H1 (cell line): Measurements from ENCODE around the gene MTX1. TPM values are rescaled to one million over a fixed set of nuclear protein-coding genes. Genes with fewer than 3 reads are reported as not detected.

Experiments used
- ATF2 ChIP-seq: IDR thresholded peaks from 2 replicates; pipeline ENCODE4 v1.6.1; 2012; ENCODE audit warnings: low read length, inconsistent platforms
- BACH1 ChIP-seq: IDR thresholded peaks from 2 replicates; pipeline ENCODE4 v1.6.1; 2012; ENCODE audit warnings: low read length, improper control_type of control experiment
- BRCA1 ChIP-seq: IDR thresholded peaks from 2 replicates; pipeline ENCODE4 v1.6.1; 2012; ENCODE audit warnings: low read depth, low read length, improper control_type of control experiment
- CHD2 ChIP-seq: IDR thresholded peaks from 2 replicates; pipeline ENCODE4 v1.6.1; 2012; ENCODE audit warnings: low read length, improper control_type of control experiment
- CTCF ChIP-seq, 3 experiments: IDR thresholded peaks; 1 replicate in 2 of 3; 2 replicates in 1 of 3; pipeline versions ENCODE4 v1.5.1 to v1.6.1; 2011; ENCODE audit warnings: low read length in 3 of 3, mild to moderate bottlenecking in 3 of 3, inconsistent platforms in 2 of 3, low read depth in 1 of 3, moderate library complexity in 1 of 3; ENCODE audit not compliant: insufficient read depth in 1 of 3; ENCODE audit errors: control extremely low read depth in 1 of 3
- E2F6 ChIP-seq: IDR thresholded peaks from 2 replicates; pipeline ENCODE4 v1.6.1; 2012; ENCODE audit warnings: inconsistent platforms
- JUN ChIP-seq: IDR thresholded peaks from 2 replicates; pipeline ENCODE4 v1.6.1; 2011; ENCODE audit warnings: low read depth, mild to moderate bottlenecking, improper control_type of control experiment, low read length
- KDM4A ChIP-seq: IDR thresholded peaks from one replicate; pipeline ENCODE4 v1.7.1; 2012; ENCODE audit warnings: low read depth, mild to moderate bottlenecking, moderate library complexity, low read length, inconsistent platforms; ENCODE audit not compliant: severe bottlenecking
- KDM5A ChIP-seq: fragments of 200-600 bp; IDR thresholded peaks from 2 replicates; pipeline ENCODE4 v1.7.1; 2012; ENCODE audit warnings: mild to moderate bottlenecking, low read length, inconsistent platforms, mixed read lengths
- NRF1 ChIP-seq: IDR thresholded peaks from 2 replicates; pipeline ENCODE4 v1.6.1; 2011; ENCODE audit warnings: mild to moderate bottlenecking, low read depth, low read length, improper control_type of control experiment
- POLR2AphosphoS5 ChIP-seq: IDR thresholded peaks from 2 replicates; pipeline ENCODE4 v1.6.1; 2011; ENCODE audit warnings: low read depth, low read length
- RFX5 ChIP-seq: IDR thresholded peaks from 2 replicates; pipeline ENCODE4 v1.6.1; 2011; ENCODE audit warnings: low read depth, low read length, improper control_type of control experiment, borderline replicate concordance
- RNF2 ChIP-seq: fragments of 200-900, 300-1000 bp; sonication (generic); IDR thresholded peaks from 2 replicates; pipeline ENCODE4 v1.7.1; 2016; ENCODE audit warnings: borderline replicate concordance, low read depth, mild to moderate bottlenecking, antibody characterized with exemption, low read length; ENCODE audit not compliant: poor library complexity, severe bottlenecking; ENCODE audit errors: missing control alignments
- SIX5 ChIP-seq: IDR thresholded peaks from 2 replicates; pipeline ENCODE4 v1.6.1; 2011; ENCODE audit warnings: mild to moderate bottlenecking, low read depth, low read length
- SP1 ChIP-seq: IDR thresholded peaks from 2 replicates; pipeline ENCODE4 v1.6.1; 2011; ENCODE audit warnings: low read depth, low read length
- SP2 ChIP-seq: IDR thresholded peaks from 2 replicates; pipeline ENCODE4 v1.6.1; 2012; ENCODE audit warnings: mild to moderate bottlenecking, low read length, inconsistent platforms
- SRF ChIP-seq: IDR thresholded peaks from 2 replicates; pipeline ENCODE4 v1.6.1; 2011; ENCODE audit warnings: mild to moderate bottlenecking, low read depth, low read length, moderate library complexity
- SUZ12 ChIP-seq: fragments of 200-600 bp; sonication (generic); IDR thresholded peaks from 2 replicates; pipeline ENCODE4 v1.6.1; 2012; ENCODE audit warnings: mild to moderate bottlenecking, inconsistent platforms, low read length, moderate library complexity, mixed read lengths
- TAF7 ChIP-seq: optimal IDR thresholded peaks from 2 replicates; pipeline ENCODE3; 2011; ENCODE audit warnings: low read depth, mild to moderate bottlenecking, inconsistent platforms, low read length, moderate library complexity, borderline replicate concordance
- YY1 ChIP-seq: IDR thresholded peaks from 2 replicates; pipeline ENCODE4 v1.6.1; 2011; ENCODE audit warnings: low read depth, mild to moderate bottlenecking, low read length
- polyA plus RNA-seq, 7 experiments: library from polyadenylated mRNA; depleted of rRNA in 3 of 7; stranded (reverse) in 5 of 7; unstranded in 2 of 7; fragments of >200 nt in 5 of 7; fragments of 200-250 nt in 2 of 7; gene quantifications; 1 replicate in 5 of 7; 2 replicates in 1 of 7; 4 replicates in 1 of 7; pipeline versions ENCODE4 v1.2.1 to v1.2.3, GENCODE V29; 2011 to 2013; ENCODE audit warnings: missing spikeins in 2 of 7, mixed read lengths in 2 of 7
- total RNA-seq: library from RNA; stranded (reverse); fragmentation: NEBNext Ultra II Directional; extraction: Animal tissue kit (Norgen Biotek cat#: 25700); gene quantifications from 2 replicates; pipeline ENCODE4 v1.2.1, GENCODE V29; 2021

Gene MTX1
- total and polyA plus RNA-seq, 2 of the 8 experiments (the other 6 are each of a cell fraction or from before 2014, with no cell fraction given), result 47.9 to 131 TPM

GRCh38 chr1:155250633-155251449 is 42.3 kb downstream of the MTX1 start (continued):
- TF ChIP-seq BRCA1 (no peak), NRF1 (no peak), POLR2AphosphoS5 (no peak), E2F6 (no peak; the same call in 1 of the 2 replicates), CHD2 (no peak), SUZ12 (no peak), YY1 (peak; percentile 95), BACH1 (no peak), RNF2 (no peak), RFX5 (no peak), CTCF (IDR thresholded peaks at IDR 0.05; ENCODE audit: control extremely low read depth in 1 of 3, insufficient read depth in 1 of 3, low read depth in 1 of 3, low read length in 3 of 3) (peak; percentile 100), SP1 (0 out of 2 replicates have a peak, but pooled peaks have one; percentile 33), JUN (no peak), SIX5 (no peak), SRF (no peak), TAF7 (no peak), KDM4A (peak; percentile 67), KDM5A (no peak), SP2 (no peak), ATF2 (peak; percentile 62; the same call in 1 of the 2 replicates)
